AG08395 (cell line): ENCODE results near the gene HMGCR.

Experiments used
- DNase-seq: peaks from one replicate; pipeline ENCODE4 v3.0.0; 2012; ENCODE audit warnings: mixed read lengths, low spot score

HMGCR gene

DNA sequence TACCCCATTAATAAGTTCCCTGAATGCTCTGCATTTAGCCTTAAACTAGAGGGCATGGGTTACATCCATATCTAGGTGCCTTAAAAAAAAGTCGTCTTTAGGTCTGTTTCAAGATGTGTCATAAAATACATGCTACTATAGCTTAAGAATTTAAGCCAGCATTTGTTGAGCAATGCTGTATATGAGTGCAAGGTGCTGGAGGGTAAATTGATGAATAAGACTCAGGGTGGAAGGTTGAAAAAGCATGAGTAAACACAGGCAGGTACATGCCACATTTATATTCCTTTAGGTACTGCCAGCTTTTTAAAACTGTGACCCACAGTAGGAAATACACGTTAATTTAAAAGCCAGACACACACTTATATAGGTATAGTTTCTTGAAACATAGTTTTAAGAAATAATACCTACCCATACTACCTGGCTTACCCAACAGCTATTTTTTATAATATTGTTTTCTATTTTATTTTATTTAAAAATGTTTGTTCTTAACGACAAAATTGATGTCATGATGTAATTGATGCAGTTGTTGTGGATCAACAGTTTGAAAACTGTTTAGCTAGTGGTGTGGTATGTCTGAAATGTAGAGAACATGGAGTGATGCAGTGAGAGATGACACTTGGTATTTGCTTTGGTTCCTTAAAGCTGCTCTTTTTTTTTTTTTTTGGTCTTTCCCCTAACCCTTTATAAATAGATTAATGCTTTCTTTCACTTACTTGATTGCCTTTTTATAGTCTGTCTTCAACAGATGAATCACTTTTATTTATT lies 3.9 kb downstream of the HMGCR start:
- DNase-seq: no peak

DNA sequence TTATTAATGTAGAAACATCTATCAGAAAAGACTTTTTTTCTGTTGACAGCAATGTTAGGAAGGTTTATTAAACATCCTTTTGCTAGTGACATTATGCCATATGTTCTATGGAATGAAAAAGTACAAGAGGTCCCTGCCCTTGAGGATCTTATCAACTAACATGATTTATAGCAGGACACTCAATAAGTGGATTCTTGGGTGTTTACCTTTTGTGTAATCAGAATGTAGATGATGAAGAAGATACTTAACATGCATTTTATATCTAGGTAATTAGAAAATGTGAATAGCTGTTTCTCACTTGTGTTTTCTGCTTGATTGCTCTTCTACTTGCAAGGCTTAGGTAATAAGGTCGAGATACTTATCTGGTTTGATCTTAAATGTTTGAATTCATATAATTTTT lies 4.9 kb downstream of the HMGCR start:
- DNase-seq: no peak

DNA sequence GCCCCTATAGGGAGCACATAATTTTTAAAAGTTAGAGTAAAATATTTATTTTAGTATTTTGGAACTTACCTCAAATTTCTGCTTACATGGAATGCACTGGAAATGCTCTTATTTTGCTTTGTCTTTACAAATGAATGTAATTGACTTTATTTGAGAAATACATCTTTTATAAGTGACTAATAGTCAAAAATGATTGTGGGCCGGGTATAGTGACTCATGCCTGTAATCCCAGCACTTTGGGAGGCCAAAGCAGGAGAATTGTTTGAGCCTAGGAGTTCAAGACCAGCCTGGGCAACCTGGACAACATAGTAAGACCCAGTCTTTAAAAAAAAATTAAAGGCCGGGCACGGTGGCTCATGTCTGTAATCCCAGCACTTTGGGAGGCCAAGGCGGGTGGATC lies 5.8 kb downstream of the HMGCR start:
- DNase-seq: no peak

GRCh38 chr5:75348241-75348640 lies 11.2 kb downstream of the HMGCR start:
- no peak for DNase-seq

DNA sequence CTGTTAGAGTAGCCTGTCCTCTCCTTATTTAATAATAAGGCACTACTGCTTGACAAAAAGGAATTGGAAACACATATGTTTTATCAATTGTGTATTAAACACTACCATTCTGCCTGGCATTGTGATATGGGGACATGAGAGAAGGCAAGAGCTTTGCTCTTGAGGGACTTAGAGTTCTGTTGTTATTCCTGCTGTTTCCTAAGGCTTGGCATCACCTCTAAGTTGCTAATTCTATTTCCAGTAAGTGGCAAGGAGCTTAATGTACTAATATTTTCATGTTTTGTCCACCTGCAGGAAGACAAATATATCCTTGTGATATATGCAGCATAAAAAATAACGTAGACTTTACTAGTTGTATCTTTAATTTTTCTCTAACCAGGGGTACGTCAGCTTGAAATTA lies 12.6 kb downstream of the HMGCR start:
- DNase-seq: no peak

DNA sequence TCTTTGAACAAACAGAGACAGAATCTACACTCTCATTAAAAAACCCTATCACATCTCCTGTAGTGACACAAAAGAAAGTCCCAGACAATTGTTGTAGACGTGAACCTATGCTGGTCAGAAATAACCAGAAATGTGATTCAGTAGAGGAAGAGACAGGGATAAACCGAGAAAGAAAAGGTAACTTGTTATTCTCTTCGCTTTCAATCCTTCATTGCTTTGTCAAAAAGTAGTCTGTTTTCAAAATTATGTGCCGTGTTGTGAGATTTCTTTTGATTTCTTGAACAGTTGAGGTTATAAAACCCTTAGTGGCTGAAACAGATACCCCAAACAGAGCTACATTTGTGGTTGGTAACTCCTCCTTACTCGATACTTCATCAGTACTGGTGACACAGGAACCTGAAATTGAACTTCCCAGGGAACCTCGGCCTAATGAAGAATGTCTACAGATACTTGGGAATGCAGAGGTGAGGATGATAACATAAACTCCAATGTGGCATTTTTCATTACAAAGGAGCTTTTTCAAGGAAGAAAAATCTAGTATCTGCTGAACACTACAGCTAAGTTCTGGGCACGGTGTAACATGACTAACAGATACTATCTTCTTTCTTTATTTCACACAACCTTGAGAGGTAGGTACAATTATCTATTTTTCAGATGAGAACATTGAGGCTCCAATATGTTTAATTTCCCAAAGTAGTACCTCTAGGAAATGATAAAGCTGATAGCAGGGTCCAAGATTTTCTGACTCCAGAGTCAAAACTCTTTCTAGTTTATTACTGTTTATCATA lies 14.3 kb downstream of the HMGCR start:
- no peak for DNase-seq

DNA sequence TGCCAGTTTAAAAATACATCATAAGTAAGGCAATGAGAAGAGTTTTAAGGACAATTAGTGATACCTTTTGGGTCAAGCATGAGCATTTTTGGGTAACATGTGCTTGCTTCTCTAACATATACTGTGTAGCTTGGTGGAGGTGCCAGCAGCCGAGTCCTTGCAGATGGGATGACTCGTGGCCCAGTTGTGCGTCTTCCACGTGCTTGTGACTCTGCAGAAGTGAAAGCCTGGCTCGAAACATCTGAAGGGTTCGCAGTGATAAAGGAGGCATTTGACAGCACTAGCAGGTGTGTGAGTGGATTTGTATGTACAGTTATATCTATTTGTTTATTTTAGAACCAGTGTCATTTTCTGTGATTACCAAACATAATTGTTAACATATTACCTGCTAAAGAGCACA lies 18.2 kb downstream of the HMGCR start:
- DNase-seq: no peak

DNA sequence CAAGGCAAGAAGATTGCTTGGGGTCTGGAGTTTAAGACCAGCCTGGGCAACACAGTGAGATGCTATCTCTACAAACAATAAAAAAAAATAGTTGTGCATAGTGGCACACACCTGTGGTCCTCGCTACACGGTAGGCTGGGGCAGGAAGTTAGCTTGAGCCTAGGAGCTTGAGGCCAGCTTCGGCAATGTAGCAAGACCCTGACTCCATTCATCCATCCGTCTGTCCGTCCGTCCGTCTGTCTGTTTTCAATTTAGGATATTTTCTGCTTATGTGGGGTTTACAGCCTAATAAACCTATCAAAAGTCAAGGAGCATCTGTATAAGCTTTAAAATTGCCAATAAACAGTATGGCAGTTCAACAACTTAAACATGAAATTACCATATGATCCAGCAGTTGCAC lies 19.7 kb downstream of the HMGCR start:
- DNase-seq: no peak

DNA sequence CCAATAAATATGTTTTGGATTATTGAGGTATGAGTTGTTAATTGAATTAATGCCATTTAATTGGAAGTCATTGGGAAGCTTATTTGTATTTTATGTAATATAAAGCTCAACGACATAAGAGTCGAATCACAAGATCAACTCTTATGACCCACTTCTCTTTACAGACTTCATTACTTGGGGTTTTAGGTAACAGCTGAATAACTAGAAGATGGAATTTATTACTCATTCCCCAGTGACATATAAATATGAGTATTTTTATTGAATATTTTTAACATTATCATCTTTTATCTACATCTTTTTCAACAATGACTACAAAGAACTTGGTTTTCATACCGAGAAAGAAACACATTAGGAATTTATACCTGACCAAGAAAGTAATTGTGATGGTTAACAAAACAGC lies 21.1 kb downstream of the HMGCR start:
- DNase-seq: no peak

DNA sequence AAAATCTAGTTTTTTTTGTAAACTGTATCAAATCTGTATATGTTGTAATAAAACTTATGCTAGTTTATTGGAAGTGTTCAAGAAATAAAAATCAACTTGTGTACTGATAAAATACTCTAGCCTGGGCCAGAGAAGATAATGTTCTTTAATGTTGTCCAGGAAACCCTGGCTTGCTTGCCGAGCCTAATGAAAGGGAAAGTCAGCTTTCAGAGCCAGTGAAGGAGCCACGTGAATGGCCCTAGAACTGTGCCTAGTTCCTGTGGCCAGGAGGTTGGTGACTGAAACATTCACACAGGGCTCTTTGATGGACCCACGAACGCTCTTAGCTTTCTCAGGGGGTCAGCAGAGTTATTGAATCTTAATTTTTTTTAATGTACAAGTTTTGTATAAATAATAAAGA lies 24.3 kb downstream of the HMGCR start:
- DNase-seq: no peak

- no peak for DNase-seq
Observed at GRCh38 chr5:75362474-75362975, 25.5 kb downstream of the HMGCR start.

- no peak for DNase-seq
Observed at GRCh38 chr5:75363111-75363510, 26.1 kb downstream of the HMGCR start.

GRCh38 chr5:75363726-75364495 lies 26.9 kb downstream of the HMGCR start:
- no peak for DNase-seq

- DNase-seq: no peak
Observed at GRCh38 chr5:75364571-75365280, 27.7 kb downstream of the HMGCR start.

DNA sequence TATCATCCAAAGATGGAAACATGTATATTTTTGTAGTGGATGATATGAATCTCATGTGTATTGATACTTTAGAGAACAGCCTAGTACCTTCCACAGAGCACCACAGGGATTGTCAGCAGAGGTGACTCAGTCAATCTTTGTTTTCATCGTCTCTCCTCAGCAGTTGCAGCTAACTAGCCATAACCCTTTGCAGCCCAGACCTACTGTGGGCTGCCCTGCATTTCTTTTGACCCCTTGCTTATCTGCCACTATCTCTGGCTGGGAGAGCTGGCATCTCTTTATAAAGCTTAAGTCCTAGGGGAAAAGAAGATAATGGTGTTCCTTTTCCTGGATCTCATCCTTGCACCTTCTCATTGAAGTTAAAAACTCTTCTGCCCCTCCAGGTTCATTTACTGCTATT lies 28.7 kb downstream of the HMGCR start:
- no peak for DNase-seq

- no peak for DNase-seq
Observed at GRCh38 chr5:75366787-75367186, 29.8 kb downstream of the HMGCR start.

DNA sequence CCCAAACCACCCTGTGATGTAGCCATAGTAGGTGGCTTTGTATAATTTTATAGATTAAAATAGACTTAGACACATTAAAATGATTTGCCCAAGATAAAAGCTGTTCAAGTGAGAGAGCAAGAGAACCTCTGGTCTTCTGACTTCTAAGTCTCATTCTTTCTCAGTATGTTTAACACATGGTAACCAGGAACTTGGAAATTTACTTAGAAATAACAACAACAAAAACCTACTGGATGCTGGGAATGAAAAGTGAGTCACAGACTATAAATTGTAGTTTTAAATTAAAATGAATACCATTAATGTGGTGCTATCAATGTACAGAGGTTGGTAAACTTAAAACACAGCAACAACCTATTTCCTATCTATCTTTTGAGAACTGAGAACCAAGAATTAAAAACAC lies 30.4 kb downstream of the HMGCR start:
- DNase-seq: peak; percentile 21

- no peak for DNase-seq
Observed at GRCh38 chr5:75368391-75368790, 31.4 kb downstream of the HMGCR start.

GRCh38 chr5:75373862-75374261 lies 36.8 kb downstream of the HMGCR start:
- DNase-seq: no peak

DNA sequence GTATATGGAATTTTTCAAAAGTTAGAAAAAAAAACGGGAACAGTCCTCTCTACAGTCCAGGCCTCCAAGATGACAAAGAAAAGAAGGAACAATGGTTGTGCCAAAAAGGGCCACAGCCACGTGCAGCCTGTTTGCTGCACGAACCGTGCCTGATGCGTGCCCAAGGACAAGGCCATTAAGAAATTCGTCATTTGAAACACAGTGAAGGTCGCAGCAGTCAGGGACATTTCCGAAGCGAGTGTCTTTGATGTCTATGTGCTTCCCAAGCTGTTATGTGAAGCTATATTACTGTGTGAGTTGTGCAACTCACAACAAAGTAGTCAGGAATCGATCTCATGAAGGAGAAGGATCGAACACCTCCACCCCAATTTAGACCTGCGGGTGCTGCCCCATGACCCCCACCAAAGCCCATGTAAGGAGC lies 37.4 kb downstream of the HMGCR start:
- no peak for DNase-seq

- no peak for DNase-seq
Observed at GRCh38 chr5:75375414-75375813, 38.4 kb downstream of the HMGCR start.

DNA sequence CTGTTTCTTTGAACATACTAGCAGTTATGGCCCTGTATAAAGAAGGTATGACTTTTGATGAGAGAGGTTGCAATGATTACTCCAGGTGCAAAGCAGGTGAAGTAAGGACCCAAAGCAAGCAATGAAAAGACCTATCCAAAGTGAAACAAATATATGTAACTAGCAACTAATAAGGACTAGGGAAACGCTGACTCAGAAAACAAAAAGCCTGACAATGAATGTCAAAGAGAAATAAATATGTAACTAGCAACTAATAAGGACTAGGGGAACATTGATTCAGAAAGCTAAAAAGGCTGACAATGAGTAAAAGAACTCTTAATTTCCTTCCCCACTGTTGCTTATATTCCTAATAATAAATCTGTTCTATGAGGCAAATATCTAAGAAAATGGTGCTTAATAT lies 43.1 kb downstream of the HMGCR start:
- DNase-seq: no peak
